HG03432 (cell line): Measurements from ENCODE around the gene TMEM205.
A peak's percentile ranks its signal among the peaks of the same experiment; 100 is the strongest.

ENCODE experiments used
- ATAC-seq: cut with Tn5 transposase; IDR thresholded peaks from one replicate; pipeline ENCODE4 v1.9.1; 2021; ENCODE audit warnings: mild to moderate bottlenecking, moderate library complexity; ENCODE audit not compliant: unreplicated experiment

Gene TMEM205

DNA sequence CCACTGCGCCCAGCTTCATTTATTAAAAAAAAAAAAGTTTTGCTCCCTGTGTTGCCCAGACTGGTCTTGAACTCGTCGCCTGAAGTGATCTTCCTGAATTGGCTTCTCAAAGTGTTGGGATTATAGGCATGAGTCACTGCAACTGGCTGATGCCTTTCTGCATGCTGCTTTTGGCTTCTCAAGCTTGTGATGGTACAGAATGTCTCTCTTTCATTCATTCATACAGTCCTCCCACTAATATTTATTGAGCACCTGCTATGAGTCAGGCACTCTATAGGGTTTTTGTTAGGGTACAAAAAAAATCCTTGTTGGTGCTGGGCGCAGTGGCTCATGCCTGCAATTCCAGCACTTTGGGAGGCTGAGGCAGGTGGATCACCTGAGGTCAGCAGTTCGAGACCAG lies 41.1 kb downstream of the TMEM205 start:
- no peak for ATAC-seq

DNA sequence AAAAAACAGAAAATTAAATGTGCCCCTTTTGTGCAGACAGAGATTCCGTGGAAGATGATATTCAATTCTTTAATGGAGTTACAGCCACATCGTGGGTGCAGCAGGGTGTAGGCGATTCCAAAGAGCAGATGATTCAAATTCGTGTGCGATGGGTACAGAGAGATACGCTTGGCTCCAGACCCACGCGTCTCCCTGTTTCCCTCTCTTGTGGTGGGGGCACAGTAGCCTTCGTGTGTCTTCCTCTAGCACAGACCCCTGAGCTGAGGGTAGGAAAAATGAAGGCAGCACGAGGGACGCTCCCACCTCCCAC lies 45.3 kb downstream of the TMEM205 start:
- no peak for ATAC-seq

DNA sequence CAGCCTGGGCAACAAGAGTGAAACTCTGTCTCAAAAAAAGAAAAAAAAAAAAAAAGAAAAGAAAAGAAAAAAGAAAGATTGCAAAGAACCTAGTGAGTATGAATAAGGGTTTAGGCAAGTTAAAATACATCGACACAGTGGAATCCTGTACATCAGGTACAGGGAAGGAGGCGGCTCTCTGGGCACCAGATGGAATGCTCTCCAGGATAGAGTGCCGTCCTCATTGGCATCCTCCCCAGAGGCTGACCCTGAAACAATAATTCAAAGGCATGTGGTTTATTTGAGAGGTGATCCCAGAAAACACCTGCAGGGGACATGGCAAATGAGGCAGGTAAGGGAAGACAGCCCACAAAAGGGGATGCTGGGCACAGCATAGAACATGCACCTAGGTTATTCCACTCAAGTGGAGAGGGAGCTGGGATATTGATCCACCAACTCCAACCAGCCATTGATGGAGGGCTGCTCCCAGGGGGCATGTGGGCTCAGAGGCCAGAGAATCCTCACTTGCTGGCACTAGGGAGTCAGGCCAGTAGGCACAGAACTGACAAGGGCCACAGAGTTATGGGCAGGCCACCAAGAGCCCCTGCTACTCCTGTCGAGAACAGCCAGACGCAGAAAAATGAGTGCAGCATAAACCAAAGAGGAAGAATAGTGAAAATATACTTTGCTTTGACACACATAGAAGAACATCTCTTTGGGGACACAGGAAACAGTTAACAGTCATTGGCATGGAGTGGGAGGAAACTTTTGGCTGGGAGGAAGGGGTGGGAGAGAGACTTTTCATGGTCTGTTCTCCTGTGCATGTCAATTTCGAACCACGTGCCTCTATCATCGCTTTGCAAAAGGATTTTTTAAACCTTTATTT lies 45.9 kb downstream of the TMEM205 start:
- no peak for ATAC-seq

DNA sequence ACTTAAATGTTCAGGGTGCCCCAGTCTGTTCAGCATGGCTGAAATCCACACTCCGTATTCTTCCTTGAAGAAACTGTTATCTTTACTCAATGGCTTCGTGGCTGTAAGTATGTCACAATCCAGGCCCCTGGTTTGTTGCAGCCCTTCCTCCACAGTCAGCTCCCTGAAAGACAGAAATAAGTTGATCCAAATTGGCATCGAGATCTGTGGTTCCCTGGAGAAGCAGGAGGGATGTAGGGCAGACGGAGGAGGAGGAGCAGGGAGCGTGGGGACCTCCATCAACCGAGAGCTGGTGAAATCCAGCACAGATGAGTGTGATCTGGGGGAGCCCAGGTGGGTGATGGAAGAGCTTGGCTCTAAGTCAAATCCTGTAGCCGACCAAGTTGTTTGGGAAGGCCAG lies 49.8 kb downstream of the TMEM205 start:
- ATAC-seq = no peak

DNA sequence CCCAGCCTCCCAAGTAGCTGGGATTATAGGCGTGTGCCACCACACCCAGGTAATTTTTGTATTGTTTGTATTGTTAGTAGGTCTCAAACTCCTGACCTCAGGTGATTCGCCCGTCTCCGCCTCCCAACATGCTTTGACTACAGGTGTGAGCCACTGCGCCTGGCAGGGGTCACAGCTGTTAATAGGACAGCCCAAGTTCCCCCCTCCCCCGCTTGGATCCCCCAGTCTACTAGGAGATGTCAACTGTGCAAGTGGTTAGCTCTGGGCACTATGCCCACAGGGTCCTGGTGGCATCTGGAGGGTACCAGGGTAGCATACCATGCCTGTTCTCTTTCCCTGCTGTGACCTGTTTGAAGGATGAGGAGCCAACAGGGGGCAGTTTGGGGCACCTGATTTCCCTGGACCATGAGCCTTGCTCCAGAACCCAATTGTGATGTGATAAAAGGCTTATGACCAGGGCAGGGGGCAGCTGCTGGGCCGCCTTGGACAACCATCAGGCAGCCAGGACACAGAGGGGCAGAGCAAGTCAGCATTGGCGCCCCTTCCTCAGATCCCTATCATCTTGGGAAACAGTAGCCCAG lies 50.3 kb downstream of the TMEM205 start, which contains the start of gene TSPAN16:
TSPAN16 (plus strand) TSS at position 496 of the 581 bp plus-strand sequence. CDS start 138 bp downstream, outside the sequence.
- ATAC-seq = no peak

DNA sequence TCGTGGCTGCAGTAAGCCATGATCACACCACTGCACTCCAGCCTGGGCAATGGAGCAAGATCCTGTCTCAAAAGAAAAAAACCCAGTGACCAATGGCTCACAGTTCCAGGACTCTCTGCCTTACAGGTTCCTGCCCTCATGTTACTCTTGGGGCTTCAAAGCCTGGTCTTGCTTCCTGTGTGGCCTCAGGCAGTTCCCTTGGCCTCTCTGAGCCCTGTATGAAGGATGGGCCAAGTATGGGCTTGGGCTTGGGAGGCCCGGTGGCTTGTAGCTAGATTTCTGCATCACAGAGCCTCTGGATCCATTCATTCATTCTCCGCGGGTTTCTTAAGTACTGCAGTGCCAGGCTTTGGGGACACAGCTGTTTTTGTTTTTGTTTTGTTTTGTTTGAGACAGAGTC lies 50.9 kb downstream of the TMEM205 start:
- ATAC-seq = no peak

DNA sequence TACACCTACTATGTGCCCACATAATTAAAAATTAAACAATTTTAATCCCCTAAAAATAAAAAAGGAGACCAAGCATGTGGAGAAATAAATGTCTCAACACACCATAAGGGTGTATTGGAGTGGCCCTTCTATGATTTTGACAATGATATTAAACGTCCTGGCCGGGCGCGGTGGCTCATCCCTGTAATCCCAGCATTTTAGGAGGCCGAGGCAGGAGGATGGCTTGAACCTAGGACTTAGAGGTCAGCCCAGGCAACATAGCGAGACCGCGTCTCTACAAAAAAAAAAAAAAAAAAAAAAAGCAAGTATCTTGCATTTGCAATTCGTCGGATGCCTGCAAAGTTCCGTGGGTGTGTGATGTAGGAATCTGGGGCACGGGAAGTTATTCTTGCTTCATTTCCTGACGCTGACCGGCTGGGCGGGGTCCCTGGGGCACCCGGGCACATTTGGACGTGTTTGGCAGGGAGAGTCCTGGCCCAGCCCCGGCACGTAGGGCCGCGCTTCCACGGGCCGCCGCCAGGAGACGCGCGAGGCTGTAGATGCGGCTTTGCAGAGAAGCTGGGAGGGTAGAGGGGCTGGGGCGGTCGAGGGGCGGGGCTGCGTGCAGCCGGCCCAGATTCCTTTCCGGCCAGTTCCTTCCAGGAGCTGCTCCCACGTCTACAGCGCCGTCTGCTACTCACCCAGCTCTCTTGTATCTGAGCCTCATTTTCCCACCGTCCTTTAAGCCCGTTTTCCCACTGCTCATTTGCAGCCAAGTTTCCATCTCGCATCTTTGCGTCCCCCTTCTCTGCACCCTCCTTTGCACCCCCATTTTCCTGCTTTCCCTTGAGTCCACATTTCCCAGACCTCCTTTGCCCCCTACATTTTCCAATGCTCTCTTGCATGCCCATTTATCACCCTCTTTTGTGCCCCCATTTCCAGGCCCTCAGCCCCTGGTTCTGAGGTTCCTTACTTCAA lies 52.4 kb downstream of the TMEM205 start:
- peak; percentile 69 for ATAC-seq
